ENCODE data around the gene SIGLEC11. TPM values are rescaled to one million over a fixed set of nuclear protein-coding genes. Genes with fewer than 3 reads are reported as not detected.

SIGLEC11 gene
- total RNA-seq, 1 donor from 2014 or later: not detected

GRCh38 chr19:49910179-49910578, 50.8 kb downstream of the SIGLEC11 start:
- no peak overlapping the region for H3K4me3 ChIP-seq (ENCODE audit: low read depth, low read length)
- DNase-seq (ENCODE audit: low read depth): no peak
- TF ChIP-seq CTCF (conservative IDR thresholded peaks at IDR 0.05; ENCODE audit: low read depth, low read length): no peak

- no peak for TF ChIP-seq CTCF (conservative IDR thresholded peaks at IDR 0.05; ENCODE audit: low read depth, low read length)
- no peak for DNase-seq (ENCODE audit: low read depth)
- no peak overlapping the region for H3K4me3 ChIP-seq (ENCODE audit: low read depth, low read length)
Observed at GRCh38 chr19:49908480-49909420, 52.2 kb downstream of the SIGLEC11 start.

GRCh38 chr19:49907745-49908446, 53.1 kb downstream of the SIGLEC11 start:
- TF ChIP-seq CTCF (conservative IDR thresholded peaks at IDR 0.05; ENCODE audit: low read depth, low read length): no peak
- no peak overlapping the region for H3K4me3 ChIP-seq (ENCODE audit: low read depth, low read length)
- no peak for DNase-seq (ENCODE audit: low read depth)

GRCh38 chr19:49906879-49907564, 54.0 kb downstream of the SIGLEC11 start:
- no peak overlapping the region for H3K4me3 ChIP-seq (ENCODE audit: low read depth, low read length)
- TF ChIP-seq CTCF (conservative IDR thresholded peaks at IDR 0.05; ENCODE audit: low read depth, low read length): no peak
- DNase-seq (ENCODE audit: low read depth): no peak

GRCh38 chr19:49904136-49904535, 56.8 kb downstream of the SIGLEC11 start:
- no peak for DNase-seq (ENCODE audit: low read depth)
- no peak for TF ChIP-seq CTCF (conservative IDR thresholded peaks at IDR 0.05; ENCODE audit: low read depth, low read length)
- no peak overlapping the region for H3K4me3 ChIP-seq (ENCODE audit: low read depth, low read length)

Other genes starting within 250 kb of the SIGLEC11 start
- not detected in 2 replicates for gene TSKS, start 197.9 kb downstream of the SIGLEC11 start, total RNA-seq
- 98.2 and 103 TPM in 2 replicates for gene AP2A1, start 194.2 kb downstream of the SIGLEC11 start, total RNA-seq
- 8.3 and 15.0 TPM in 2 replicates for gene FUZ, start 147.9 kb downstream of the SIGLEC11 start, total RNA-seq
- 30.4 and 34.8 TPM in 2 replicates for gene MED25, start 142.9 kb downstream of the SIGLEC11 start, total RNA-seq
- 81.9 and 121 TPM in 2 replicates for gene PTOV1, start 110.0 kb downstream of the SIGLEC11 start, total RNA-seq
- gene PNKP, start 93.6 kb downstream of the SIGLEC11 start, total RNA-seq: 59.2 and 71.6 TPM in 2 replicates
- gene AKT1S1, start 83.8 kb downstream of the SIGLEC11 start, total RNA-seq: 25.8 and 34.4 TPM in 2 replicates
- 11.9 and 16.8 TPM in 2 replicates for gene TBC1D17, start 83.5 kb downstream of the SIGLEC11 start, total RNA-seq
- gene IL4I1, start 64.3 kb downstream of the SIGLEC11 start, total RNA-seq: 4.0 and 9.5 TPM in 2 replicates
- 15.3 and 17.5 TPM in 2 replicates for gene ATF5, start 32.0 kb downstream of the SIGLEC11 start, total RNA-seq
- 83.7 and 90.5 TPM in 2 replicates for gene NUP62, start 31.7 kb downstream of the SIGLEC11 start, total RNA-seq
- gene VRK3, start 64.2 kb upstream of the SIGLEC11 start, total RNA-seq: 31.0 and 33.6 TPM in 2 replicates
- gene ZNF473, start 64.8 kb upstream of the SIGLEC11 start, total RNA-seq: 5.1 and 6.9 TPM in 2 replicates
- gene IZUMO2, start 202.1 kb upstream of the SIGLEC11 start, total RNA-seq: 0.29 TPM in 1 of 2 replicates, not detected in the other
- 19.2 and 23.8 TPM in 2 replicates for gene MYH14, start 242.4 kb upstream of the SIGLEC11 start, total RNA-seq